Naive B cell (primary cell): ENCODE results near the gene C3orf22. TPM values are rescaled to one million over a fixed set of nuclear protein-coding genes. Genes with fewer than 3 reads are reported as not detected.

Source experiments
- ATAC-seq, 2 donors: fragments of 150-1000 bp; cut with Tn5 transposase; 2 replicates each; pipeline ENCODE4 v1.10.0; 2021; ENCODE audit warnings: low read depth in 2 of 2, mild to moderate bottlenecking in 2 of 2, moderate library complexity in 2 of 2
- DNase-seq: peaks from one replicate; pipeline ENCODE4 v3.0.0; 2022
- H3K27ac Mint-ChIP-seq, 6 donors: one replicate each; pipeline ENCODE4 v1.8.0; 2020 to 2022; ENCODE audit warnings: mild to moderate bottlenecking in 6 of 6, mixed read lengths in 6 of 6, moderate library complexity in 5 of 6, inconsistent platforms in 2 of 6
- H3K27me3 Mint-ChIP-seq, 3 donors: one replicate each; pipeline ENCODE4 v1.8.0; 2021 to 2022; ENCODE audit warnings: mixed read lengths in 3 of 3, mild to moderate bottlenecking in 1 of 3
- H3K36me3 Mint-ChIP-seq, 2 donors: one replicate each; pipeline ENCODE4 v1.8.0; 2020 to 2022; ENCODE audit warnings: mixed read lengths in 2 of 2, inconsistent platforms in 1 of 2, mild to moderate bottlenecking in 1 of 2
- H3K4me1 Mint-ChIP-seq, 3 donors: one replicate each; pipeline ENCODE4 v1.8.0; 2020 to 2022; ENCODE audit warnings: mixed read lengths in 3 of 3, inconsistent platforms in 1 of 3, mild to moderate bottlenecking in 1 of 3, moderate library complexity in 1 of 3
- H3K4me3 Mint-ChIP-seq, 8 donors: one replicate each; pipeline ENCODE4 v1.8.0; 2020 to 2022; ENCODE audit warnings: mild to moderate bottlenecking in 8 of 8, mixed read lengths in 8 of 8, moderate library complexity in 8 of 8, inconsistent platforms in 2 of 8
- H3K9me3 Mint-ChIP-seq, 7 donors: one replicate each; pipeline ENCODE4 v1.8.0; 2020 to 2022; ENCODE audit warnings: mixed read lengths in 7 of 7, mild to moderate bottlenecking in 5 of 7, inconsistent platforms in 2 of 7, moderate library complexity in 1 of 7
- polyA plus RNA-seq, 6 donors: library from polyadenylated mRNA; unstranded; fragments of 300-500 nt; fragmentation: Illumina TruSeq; gene quantifications; one replicate each; pipeline ENCODE4 v1.2.3, GENCODE V29; 2021; ENCODE audit warnings: low read depth in 6 of 6

Gene C3orf22
- polyA plus RNA-seq, 6 donors from 2014 or later = not detected

DNA sequence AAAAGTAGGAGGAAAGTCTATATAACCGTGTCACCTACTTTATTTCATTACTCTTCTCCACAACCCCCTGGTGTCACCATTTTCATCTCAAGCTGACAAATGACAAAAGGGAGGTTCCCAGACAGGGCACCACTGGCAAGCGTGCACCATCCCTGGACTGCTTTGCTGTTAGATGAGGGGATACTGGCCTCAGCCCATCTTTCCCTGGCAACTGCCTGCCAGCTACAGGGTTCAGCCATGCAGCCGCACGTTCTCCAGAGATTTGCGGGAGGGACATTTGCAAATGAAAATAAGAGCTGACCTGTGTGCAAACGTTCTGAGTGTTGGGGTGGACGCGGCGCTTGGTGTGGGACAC is 41.8 kb downstream of the C3orf22 start:
- DNase-seq = no peak
- H3K4me3 Mint-ChIP-seq = no peak overlapping the region
- H3K4me1 Mint-ChIP-seq = no peaks in the 10 kb centered on the region
- H3K27me3 Mint-ChIP-seq = peaks cover 0 to 22% (median 3%) of the 10 kb centered on the region in 3 donors
- no peaks in the 10 kb centered on the region for H3K9me3 Mint-ChIP-seq
- H3K27ac Mint-ChIP-seq = no peak overlapping the region
- no peaks in the 10 kb centered on the region for H3K36me3 Mint-ChIP-seq
- no peak for ATAC-seq

- Mint-ChIP-seq H3K9me3 (no peaks in the 10 kb centered on the region), H3K27me3 (peaks cover 0 to 20% (median 0%) of the 10 kb centered on the region in 3 donors), H3K27ac (peak overlapping the region in 1 of 6 donors; percentile 69), H3K4me3 (no peak overlapping the region), H3K4me1 (no peaks in the 10 kb centered on the region), H3K36me3 (no peaks in the 10 kb centered on the region)
- ATAC-seq (no peak), DNase-seq (no peak)
These were observed 42.4 kb downstream of the C3orf22 start for GRCh38 chr3:126516152-126516935.

- no peak for ATAC-seq
- Mint-ChIP-seq H3K4me3 (no peak overlapping the region), H3K27ac (no peak overlapping the region), H3K27me3 (peaks cover 0 to 14% (median 0%) of the 10 kb centered on the region in 3 donors), H3K9me3 (no peaks in the 10 kb centered on the region), H3K36me3 (no peaks in the 10 kb centered on the region), H3K4me1 (no peaks in the 10 kb centered on the region)
- no peak for DNase-seq
These were observed 43.5 kb downstream of the C3orf22 start for GRCh38 chr3:126515066-126515706.

DNA sequence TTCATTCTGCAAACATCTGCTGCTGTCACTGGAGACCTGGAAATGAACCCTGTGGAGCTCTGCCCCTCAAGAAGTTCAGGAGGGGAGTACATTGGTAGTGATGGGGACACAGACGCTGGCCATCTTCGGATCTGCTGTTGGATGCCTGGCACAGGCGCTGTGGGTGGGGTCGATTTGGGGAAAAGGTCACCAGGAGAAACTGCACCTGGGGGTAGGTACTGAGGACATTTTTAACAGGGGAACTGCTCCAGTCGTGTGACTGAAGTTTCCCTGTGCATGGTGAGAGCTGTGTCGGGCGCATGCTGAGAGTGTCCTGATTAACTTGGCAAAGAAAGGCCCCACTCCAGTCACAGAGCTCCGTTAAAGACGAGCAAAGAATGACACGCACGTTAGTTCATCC is 44.6 kb downstream of the C3orf22 start:
- no peaks in the 10 kb centered on the region for H3K9me3 Mint-ChIP-seq
- ATAC-seq = no peak

DNA sequence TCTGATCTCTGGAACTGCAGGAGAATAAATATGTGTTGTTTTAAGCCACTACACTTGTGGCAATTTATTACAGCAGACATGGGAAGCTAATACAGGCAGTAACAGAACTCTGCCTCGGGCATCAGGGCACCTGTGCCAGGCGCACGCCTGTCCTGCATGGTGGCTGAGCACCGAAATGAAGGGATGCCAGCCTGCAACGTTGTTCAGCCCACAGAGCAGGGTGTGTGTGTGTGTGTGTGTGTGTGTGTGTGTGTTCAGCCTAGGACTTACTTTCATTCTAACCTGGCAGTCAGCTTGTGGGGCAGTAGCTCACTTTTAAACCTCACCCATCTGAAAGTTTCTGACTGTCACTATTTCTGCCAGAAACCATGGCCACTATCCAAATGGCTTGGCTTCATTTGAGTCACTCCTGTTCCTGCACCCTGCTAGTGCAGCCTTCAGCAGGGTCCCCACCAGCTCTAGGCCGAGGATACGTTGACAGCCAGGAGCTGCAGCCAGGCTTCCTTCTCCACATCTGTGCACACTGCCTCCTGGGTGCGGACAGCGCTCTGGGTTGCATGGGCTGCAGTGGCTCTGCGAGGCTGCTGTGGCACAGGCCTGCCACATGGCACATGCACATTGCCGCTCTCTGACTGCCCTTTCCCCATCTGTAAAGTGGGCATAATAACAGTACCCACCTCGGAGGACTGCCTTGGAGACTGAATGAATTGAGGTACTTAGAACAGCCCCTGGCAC is 45.6 kb downstream of the C3orf22 start:
- DNase-seq (no peak), ATAC-seq (no peak)
- H3K9me3 Mint-ChIP-seq = no peaks in the 10 kb centered on the region
- no peak overlapping the region for H3K27ac Mint-ChIP-seq
- no peaks in the 10 kb centered on the region for H3K4me1 Mint-ChIP-seq
- no peak overlapping the region for H3K4me3 Mint-ChIP-seq
- H3K27me3 Mint-ChIP-seq = peaks cover 0 to 5% (median 0%) of the 10 kb centered on the region in 3 donors
- H3K36me3 Mint-ChIP-seq = no peaks in the 10 kb centered on the region

More for the DNA sequence above, 44.6 kb downstream of the C3orf22 start:
- Mint-ChIP-seq H3K4me3 (no peak overlapping the region), H3K27ac (no peak overlapping the region), H3K27me3 (peaks cover 0 to 8% (median 0%) of the 10 kb centered on the region in 3 donors), H3K36me3 (no peaks in the 10 kb centered on the region), H3K4me1 (no peaks in the 10 kb centered on the region)
- DNase-seq = no peak

DNA sequence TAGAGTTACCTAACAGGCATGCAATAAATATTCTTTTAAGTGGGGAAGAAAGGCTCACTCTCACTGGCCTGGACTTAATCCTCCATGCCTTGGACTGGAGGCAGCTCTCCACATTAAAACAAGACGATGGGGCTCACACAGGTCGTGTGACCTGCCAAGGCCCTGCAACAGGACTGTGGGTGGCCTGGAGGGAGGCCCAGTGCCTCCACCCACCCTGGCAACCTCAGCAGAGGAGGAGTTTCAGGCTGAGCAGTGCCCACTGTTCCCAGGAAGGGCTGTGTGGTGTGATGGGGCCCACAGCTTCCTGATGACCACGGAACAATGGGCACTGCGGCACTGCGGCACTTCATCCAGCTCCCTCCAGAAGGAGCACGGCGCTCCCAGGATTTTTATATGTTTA is 46.7 kb downstream of the C3orf22 start:
- no peaks in the 10 kb centered on the region for H3K36me3 Mint-ChIP-seq
- DNase-seq (no peak), ATAC-seq (no peak)
- H3K27ac Mint-ChIP-seq = no peak overlapping the region
- no peaks in the 10 kb centered on the region for H3K9me3 Mint-ChIP-seq
- no peak overlapping the region for H3K4me3 Mint-ChIP-seq
- peaks cover 0 to 5% (median 0%) of the 10 kb centered on the region in 3 donors for H3K27me3 Mint-ChIP-seq
- H3K4me1 Mint-ChIP-seq = no peaks in the 10 kb centered on the region

GRCh38 chr3:126511291-126511690 is 47.4 kb downstream of the C3orf22 start:
- H3K4me3 Mint-ChIP-seq = no peak overlapping the region
- H3K36me3 Mint-ChIP-seq = no peaks in the 10 kb centered on the region
- H3K27me3 Mint-ChIP-seq = peaks cover 0 to 1% (median under 1%) of the 10 kb centered on the region in 3 donors
- no peak overlapping the region for H3K27ac Mint-ChIP-seq
- H3K4me1 Mint-ChIP-seq = no peaks in the 10 kb centered on the region
- H3K9me3 Mint-ChIP-seq = no peaks in the 10 kb centered on the region
- DNase-seq (no peak), ATAC-seq (no peak)

GRCh38 chr3:126510308-126510910 is 48.3 kb downstream of the C3orf22 start:
- DNase-seq (no peak), ATAC-seq (no peak)
- H3K9me3 Mint-ChIP-seq = no peaks in the 10 kb centered on the region
- H3K27ac Mint-ChIP-seq = no peak overlapping the region
- peaks cover under 1 to 6% (median 4%) of the 10 kb centered on the region in 3 donors for H3K27me3 Mint-ChIP-seq
- no peak overlapping the region for H3K4me3 Mint-ChIP-seq
- no peaks in the 10 kb centered on the region for H3K4me1 Mint-ChIP-seq
- no peaks in the 10 kb centered on the region for H3K36me3 Mint-ChIP-seq

- Mint-ChIP-seq H3K36me3 (no peaks in the 10 kb centered on the region), H3K4me3 (no peak overlapping the region), H3K9me3 (no peaks in the 10 kb centered on the region), H3K27me3 (peaks cover 4 to 12% (median 7%) of the 10 kb centered on the region in 3 donors), H3K4me1 (no peaks in the 10 kb centered on the region), H3K27ac (no peak overlapping the region)
- ATAC-seq (no peak), DNase-seq (no peak)
These were observed 49.0 kb downstream of the C3orf22 start for GRCh38 chr3:126509597-126510307.

GRCh38 chr3:126508564-126508964 is 50.2 kb downstream of the C3orf22 start:
- H3K4me3 Mint-ChIP-seq = no peak overlapping the region
- ATAC-seq (no peak), DNase-seq (no peak)
- H3K27ac Mint-ChIP-seq = no peak overlapping the region
- no peaks in the 10 kb centered on the region for H3K4me1 Mint-ChIP-seq
- no peaks in the 10 kb centered on the region for H3K36me3 Mint-ChIP-seq
- no peaks in the 10 kb centered on the region for H3K9me3 Mint-ChIP-seq
- peaks cover 4 to 13% (median 9%) of the 10 kb centered on the region in 3 donors for H3K27me3 Mint-ChIP-seq

DNA sequence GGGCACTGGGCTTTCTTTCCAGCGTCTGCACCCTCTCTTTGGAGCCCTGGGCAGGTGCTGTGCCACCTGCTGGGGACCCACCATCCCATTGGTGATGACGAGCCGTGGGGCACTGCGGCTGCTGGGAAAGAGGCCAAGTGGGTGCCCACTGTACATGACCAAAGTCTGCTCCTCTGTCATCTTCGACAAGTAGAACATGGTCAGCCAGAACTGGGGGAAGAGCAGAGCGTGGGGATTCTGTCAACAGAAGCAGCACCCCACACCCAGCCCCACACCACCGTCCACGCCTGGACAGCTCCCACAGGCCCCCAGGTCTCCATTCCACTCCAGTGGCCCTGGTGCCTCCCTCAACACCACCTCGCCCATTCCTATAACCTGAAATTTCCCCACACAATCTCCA is 50.8 kb downstream of the C3orf22 start:
- Mint-ChIP-seq H3K36me3 (no peaks in the 10 kb centered on the region), H3K9me3 (no peaks in the 10 kb centered on the region), H3K27me3 (peaks cover 4 to 13% (median 9%) of the 10 kb centered on the region in 3 donors), H3K4me3 (no peak overlapping the region), H3K4me1 (no peaks in the 10 kb centered on the region), H3K27ac (no peak overlapping the region)
- DNase-seq = no peak
- ATAC-seq = no peak

DNA sequence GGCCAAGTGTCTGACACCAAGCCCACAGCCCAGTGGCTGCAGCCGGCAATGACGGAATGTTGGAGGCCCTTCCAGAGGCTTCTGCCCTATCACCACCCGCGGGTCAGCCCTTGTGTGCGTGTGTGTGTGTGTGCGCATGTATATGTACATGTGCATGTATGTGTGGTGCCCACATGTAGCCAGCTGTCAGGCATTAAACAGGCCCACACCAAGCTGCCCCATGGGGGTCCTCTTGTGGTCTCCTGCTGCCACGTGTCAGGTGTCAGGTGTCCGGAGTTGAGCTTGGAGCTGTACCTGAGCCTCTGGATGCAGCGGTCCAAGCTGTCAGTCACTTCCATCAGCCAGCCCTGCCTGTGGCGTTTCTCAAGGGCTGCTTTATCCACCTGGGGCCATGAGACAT is 55.0 kb downstream of the C3orf22 start:
- Mint-ChIP-seq H3K4me1 (no peaks in the 10 kb centered on the region), H3K9me3 (no peaks in the 10 kb centered on the region), H3K4me3 (no peak overlapping the region), H3K27me3 (peaks cover 4 to 13% (median 9%) of the 10 kb centered on the region in 3 donors), H3K27ac (no peak overlapping the region), H3K36me3 (no peaks in the 10 kb centered on the region)
- ATAC-seq (no peak), DNase-seq (no peak)

GRCh38 chr3:126502656-126503055 is 56.1 kb downstream of the C3orf22 start:
- no peak for DNase-seq
- H3K9me3 Mint-ChIP-seq = no peaks in the 10 kb centered on the region
- no peak overlapping the region for H3K4me3 Mint-ChIP-seq
- H3K36me3 Mint-ChIP-seq = no peaks in the 10 kb centered on the region
- H3K4me1 Mint-ChIP-seq = no peaks in the 10 kb centered on the region
- H3K27ac Mint-ChIP-seq = no peak overlapping the region
- H3K27me3 Mint-ChIP-seq = peaks cover 4 to 13% (median 9%) of the 10 kb centered on the region in 3 donors
- ATAC-seq = no peak
